RPMI8226 (cell line): ENCODE measurements around the gene FBRSL1.

Experiments
- DNase-seq: peaks from one replicate; pipeline ENCODE4 v3.0.0-alpha.2; 2015

The FBRSL1 gene

DNA sequence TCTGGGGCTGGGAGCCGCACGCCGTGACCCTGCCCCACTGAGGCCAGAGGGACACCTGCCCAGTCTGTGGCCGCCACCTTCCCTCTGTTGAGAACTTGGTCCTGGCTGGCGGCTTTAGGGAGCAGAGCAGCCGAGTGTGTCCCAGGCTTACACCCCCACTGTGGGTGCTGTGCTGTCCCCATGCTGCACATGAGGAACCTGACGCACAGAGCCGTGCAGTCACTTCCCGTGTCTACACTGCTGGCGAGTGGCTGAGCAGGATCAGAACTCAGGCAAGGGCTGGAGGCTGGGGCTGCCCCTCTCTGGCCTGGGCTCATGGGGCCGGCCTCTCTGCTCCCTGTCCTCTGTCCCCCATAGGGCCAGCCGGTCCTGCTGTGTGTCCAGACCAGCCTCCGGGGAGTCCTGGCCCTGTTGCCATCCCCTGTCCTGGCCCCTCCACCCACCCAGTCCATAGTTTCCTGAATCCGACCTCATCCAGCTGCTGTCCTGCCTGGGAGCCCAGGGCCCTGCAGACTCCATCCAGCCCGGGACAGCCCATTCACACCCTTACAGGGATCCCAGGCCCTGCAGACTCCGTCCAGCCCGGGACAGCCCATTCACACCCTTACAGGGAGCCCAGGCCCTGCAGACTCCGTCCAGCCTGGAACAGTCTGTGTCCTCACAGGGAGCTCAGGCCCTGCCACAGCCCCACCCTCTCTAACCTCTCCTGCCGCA is 10.3 kb downstream of the FBRSL1 start:
- DNase-seq = no peak

DNA sequence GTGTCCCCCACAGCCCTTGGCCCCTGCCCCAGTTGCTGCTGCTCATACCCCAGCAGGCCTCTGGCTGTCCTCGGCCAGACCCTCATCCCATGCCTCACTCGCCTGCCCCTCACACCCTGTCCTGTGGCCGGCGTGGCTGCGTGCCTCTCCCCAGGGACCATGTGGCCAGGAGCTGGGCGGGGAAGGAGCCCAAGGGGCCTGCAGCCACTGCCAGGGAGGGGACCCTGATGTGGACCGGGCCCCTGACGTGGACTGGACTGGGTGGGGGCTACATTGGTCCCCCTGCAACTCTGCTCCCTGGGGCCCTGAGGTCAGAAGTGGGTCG is 10.9 kb downstream of the FBRSL1 start:
- no peak for DNase-seq

DNA sequence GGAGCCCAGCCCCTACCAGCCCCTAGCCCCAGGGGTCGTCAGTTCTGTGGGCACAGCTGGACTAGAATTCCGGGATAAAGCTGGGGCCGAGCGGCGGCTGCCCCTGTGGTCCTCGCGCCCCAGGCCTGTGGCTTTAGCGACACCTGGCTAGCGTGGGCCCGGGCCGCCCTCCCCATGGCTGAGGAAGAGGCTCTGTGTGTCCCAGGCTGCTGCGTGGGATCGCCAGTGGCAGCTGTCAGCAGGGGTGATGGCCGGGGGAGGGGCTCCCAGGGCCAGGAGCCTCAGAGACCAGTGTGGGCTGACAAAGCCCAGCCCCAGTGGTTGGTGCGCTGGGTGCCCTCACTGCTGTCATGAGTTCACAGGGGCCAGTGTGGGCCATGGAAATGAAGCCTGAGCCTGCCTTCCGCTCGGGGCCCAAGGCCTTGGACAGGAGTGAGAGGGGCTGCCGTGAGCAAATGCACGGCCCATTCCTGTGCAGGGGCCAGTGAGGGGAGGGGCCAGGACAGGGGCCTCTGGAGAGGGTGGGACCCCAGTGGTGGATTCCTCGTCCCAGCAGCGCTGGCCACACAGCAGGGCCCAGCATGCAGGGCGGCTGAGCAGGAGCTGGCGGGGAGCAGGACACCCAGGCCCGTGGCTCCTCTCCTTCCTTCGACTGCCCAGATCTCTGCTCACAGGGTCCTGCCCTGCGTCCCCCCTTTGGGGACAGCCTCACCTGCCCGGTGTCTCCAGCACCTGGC is 11.4 kb downstream of the FBRSL1 start:
- DNase-seq = no peak

DNA sequence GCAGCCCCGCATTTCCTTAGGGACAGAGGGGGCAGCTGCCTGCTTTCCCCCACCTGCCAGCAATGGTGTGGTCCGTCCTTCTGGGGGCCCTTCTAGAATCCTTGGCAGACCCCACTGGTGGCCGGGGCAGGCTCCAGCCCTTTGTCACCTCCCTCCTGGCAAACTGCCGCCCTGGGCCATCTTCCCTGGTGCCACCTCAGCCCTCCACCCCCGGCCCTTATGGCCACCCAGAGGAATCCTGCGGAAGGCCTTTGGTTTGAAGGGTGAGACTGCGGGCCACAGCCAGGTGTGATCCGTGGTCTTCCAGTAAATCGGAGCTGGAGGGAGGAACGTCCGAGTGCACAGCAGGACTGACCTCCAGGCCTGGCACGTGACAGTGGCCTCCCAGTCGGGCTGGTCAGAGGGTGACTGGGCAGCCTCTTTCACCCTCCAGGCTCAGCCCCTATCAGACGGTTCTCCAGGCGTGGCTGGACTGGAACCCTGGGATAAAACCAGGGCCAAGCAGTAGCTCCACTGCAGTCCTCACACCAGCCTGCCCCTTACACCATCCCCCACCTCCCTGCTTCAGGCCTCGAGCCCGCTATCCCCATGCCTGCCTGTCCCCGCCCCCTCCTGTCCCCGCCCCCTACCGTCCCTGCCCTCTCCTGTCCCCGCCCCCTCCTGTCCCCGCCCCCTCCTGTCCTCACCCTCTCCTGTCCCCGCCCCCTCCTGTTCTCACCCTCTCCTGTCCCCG is 12.4 kb downstream of the FBRSL1 start:
- DNase-seq = no peak

DNA sequence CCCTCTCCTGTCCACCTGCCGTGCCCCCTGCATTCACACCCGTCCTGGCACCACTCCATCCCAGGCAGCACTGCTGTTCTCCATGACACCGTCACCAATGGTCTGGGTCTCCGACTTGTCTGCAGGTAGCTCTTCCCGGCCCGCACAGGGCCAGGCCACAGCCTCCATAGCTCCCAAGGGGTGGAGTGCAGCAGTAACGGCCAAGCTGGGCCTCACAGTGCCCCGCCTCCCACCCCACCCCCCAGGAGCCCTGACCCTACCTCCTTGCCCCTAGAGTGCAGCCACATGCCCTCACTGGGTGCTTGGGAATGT is 12.9 kb downstream of the FBRSL1 start:
- DNase-seq = no peak

DNA sequence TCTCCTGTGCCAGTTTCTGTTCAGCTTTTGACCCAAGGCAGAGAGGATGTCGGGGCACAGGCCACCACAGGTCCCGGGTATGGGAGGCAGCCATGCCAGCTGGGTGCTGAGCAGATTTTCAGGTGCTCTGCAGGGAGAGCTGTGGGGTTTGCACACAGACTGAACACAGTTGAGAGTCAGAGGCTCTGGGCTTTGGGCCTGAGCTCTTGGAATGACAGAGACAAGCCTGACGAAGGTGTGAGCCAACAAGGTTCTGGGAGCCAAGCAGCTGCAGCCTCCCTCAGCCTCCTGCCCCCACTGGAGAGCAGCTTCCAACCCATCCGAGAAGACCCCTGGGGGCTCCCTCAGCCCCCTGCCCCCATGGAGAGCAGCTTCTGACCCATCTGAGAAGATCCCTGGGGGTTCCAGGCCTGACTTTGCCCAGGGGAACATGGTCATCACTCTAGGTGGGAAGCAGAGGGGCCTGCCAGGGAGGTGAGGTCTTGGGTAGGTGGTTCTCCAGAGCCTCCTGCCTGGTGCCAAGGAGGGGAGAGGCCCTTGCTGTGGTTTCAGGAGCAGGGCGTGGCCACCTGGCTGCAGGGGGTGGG is 13.8 kb downstream of the FBRSL1 start:
- no peak for DNase-seq

DNA sequence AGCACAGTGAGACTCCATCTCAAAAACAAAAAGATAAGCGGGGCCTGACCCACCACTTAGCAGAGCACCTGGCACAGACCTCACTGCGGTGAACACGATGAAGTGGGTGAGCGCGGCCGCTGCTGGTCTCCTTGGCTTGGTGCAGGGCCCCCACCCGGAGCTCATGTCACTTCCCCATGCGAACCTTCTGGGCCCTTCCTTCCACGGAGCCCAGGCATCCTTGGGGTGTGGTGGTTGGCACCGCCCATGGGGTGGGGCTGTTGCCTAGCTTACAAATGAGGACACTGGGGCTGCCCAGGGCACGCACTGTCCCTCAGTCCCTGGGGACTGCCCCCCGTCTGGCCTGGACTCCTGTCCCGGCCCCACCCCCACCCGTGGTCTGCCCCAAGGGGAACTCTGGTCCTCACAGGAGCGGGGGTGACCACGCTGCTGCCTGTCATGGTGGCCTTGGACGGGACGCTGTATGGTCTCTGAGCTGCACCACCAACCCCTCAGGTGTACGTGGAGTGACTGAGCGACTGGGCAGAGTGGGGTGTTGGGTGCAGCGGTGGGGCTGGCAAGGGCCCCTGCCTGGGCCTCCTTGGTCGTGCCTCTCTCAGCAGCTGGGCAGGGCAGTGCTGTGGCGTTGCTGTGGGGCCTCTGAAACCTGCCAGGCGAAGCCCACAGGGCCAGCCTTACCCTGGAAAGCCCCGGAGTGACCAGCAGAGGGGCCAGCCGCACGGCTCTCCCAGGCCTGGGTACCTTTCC is 15.3 kb downstream of the FBRSL1 start:
- DNase-seq = no peak

DNA sequence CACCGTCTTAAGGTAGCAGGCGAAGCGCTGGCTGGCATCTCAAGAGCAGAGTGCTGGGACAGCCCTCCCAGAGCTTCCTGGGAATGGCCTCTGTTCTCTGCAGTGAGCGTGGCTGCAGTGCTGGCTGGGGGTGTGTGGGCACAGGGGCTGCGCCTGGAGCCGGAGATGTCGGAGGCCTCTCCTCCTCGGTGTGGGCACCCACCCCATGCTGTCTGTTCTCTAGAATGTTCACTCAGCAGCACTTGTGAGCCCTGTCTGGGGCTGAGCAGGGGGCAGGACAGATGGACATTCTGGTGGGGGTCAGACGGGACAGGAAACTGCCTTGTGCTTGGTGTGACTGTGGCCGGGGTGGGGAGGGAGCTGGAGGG is 15.9 kb downstream of the FBRSL1 start:
- no peak for DNase-seq

DNA sequence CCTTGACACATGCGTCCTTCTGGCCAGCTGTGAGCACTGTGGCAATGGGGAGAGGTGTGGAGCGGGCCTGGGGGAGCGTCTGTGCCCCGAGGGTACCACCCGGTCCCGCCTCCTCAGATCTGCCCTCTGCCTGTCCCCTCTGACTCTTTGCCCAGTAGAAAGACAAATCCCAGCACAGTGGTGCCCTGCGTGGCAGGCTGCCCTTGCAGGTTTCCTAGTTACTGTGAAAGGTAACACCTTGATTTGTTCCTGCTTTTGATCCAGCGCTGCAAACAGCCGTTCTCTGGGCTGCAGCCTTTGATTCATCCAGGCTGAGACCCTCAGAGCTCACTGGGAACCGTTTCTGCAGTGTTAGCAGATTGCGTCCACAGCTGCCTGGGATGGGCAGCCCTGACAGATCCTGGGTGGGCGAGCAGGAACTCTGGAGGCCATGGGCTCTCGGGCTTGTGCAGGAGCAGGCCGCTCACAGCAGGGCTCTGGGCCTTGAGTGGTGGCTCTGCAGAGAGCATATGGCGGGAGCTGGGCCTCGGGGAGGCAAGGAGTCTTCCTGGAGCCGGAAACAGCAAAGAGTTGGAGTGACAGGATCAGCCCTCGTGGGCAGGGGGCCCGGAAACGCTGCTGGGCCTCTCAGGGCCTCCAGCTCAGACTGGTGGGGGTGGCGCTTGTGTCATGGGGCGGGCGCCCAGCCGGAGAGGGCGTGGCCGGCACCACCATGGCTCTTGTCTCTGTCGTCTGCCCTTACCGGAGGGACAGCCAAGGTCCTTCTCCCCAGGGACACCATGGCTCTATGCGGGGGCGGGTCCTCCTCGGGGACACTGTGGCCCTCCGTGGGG is 16.6 kb downstream of the FBRSL1 start:
- DNase-seq = no peak

DNA sequence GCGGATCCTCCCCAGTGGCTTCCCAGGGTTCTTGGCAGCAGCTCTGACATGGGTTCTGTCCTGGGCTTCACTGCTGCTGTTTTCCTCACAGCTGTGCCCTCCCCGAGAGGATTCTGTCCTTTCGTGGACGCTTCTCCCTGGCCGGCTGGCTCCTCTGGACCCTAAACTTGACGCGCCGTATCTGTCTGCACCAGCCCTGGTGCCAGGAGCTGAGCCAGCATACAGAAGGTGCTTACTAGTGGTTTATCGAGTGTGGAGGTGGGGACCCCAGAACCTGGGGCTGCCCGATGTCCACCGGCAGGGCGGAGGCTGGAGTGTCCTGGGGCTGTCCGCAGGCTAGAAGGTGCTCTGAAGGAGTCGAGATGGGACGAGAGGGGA is 17.2 kb downstream of the FBRSL1 start:
- no peak for DNase-seq

DNA sequence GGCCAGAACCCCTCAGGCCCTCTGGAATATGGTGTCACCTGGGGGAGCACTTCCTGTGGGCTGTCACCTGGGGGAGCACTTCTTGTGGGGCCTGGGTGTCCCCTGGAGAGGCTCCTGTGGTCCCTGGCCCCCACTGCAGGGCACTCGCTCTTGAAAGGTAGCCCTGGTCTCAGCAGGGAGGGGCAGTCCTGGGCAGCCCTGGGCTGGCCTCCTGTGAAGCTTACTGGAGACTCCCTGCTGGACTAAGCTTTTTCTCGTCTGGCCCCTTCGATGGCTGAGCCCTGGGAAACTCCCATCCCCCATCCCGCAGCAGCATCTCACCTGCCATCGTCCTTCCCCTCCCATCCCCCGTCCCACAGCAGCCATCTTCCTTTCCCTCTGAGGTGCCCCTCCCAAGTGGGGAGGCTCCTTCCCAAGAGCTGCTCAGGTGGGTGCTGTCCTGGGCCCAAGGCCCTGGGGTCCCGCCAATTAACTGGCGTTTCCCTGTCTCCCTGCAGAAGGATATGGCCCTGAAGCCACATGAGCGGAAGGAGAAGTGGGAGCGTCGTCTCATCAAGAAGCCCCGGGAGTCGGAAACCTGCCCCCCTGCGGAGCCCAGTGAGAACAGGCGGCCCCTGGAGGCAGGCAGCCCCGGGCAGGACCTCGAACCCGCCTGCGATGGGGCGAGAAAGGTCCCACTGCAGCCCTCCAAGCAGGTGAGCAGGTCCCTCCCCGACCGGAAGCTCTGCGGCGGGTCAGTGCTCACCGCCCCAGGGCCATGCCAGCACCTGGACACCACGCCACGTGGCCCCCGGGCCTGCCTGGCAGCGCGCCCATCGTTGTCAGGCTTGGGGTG is 17.9 kb downstream of the FBRSL1 start:
- no peak for DNase-seq

DNA sequence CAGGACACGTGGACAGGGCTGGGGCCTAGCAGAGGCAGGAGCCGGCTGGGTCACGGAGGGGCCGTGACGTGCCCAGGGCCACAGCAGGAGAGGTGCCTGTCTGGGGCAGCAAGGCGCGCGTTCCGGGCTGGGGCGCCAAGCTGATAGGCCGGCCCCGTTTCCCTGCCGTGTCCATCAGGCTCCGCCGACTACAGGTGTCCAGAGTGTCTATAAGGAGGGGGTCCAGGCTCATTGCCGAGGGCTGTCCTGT is 18.5 kb downstream of the FBRSL1 start:
- no peak for DNase-seq

DNA sequence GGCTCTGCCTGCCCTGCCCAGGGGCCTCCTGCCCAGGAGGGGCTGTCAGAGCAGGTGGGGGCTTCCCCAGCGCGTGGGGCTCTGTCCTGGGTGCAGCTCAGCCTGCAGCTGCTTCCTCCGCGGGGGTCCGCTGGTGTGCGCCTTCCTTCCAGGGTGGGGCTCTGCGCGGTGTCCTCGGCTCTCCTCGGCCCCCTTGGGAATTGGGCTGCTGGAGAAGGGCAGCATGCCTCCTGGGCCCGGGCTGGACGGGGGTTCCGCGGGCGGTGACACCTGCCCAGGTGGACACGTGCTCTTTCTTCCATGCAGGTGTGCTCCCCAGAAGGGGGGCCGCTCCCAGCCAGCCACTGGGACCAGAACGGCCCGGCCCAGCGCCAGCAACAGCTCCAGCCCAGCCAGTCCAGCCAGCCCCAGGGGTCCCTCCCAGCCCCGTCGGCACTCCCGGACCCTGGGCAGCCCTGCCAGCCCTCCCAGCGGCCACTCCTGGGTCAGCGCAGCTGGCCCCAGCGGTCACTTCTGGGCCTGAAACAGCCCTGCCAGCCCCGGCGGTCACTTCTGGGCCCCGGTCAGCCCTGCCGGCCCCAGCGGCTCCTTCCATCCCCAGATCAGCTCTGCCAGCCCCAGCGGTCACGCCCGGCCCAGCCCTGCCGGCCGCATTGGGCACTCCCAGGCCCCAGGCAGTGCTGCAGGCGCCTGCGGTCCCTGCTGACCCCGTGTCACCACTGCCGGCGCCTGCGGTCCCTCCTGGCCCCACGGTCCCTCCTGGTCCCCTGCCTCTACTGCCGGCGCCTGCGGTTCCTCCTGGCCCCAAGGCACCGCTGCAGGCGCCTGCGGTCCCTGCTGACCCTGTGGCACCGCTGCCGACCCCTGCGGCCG is 19.1 kb downstream of the FBRSL1 start:
- no peak for DNase-seq

DNA sequence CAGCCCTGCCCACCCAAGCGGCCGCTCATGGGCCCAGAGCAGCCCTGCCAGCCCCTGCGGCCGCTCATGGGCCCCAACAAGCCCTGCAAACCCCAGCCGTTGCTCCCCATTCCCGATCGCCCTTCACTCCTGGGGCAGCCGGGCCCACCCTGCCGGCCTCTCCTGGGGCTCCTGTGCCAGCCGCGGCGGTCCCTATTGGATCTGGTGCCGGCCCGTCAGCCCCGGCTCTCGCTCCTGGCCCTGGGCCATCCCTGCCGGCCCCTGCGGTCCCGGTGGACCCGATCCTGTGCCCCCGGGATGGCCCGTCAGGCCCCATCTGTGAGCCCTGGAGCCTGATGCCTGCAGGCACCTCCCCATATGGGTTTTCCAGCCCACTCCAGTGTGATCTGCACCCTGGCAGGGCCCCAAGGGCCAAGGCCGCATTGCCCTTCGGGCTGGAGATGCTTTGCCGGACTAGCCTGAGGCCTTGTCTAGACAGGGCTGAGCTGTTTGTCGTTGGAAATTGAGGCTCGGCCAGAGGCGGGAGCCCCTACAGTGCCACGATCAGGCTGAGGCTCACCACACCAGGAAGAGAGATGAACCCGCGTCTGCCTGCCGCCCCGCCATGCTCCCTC is 20.3 kb downstream of the FBRSL1 start:
- no peak for DNase-seq

DNA sequence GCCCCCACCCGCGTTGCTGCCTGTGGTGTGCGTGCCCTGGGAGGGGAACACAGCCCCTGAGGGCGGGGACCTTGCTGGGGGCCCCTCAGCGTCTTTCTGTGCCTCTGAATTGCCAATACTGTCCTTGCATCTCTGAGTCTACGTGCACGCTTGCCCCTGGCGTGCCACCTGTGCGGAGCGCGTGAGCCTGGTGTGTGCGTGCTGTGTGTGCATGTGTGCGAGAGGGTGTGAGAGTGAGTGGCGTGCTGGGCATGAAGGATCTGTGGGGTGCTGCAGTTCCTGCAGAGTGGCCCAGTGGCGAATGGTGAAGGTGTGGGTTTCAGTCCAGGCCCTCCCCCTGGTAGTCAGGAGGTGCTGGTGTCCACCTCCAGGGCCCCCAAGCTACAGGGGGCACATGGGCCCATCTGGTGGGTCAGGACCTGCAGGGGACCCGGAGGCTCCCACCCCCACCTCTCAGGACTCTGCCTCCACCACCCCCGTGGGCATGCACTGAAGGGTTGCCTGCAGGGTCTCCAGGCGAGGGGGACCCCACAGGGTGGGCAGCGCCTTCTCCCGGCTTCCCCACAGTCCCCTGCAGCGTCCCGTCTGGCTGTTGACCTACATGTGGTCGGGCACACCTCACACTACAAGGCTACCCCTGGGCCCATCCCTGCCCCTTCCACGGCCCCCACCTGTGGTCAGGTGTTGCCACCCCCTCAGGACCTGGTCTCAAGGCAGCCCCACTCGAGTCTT is 21.0 kb downstream of the FBRSL1 start:
- DNase-seq = no peak

DNA sequence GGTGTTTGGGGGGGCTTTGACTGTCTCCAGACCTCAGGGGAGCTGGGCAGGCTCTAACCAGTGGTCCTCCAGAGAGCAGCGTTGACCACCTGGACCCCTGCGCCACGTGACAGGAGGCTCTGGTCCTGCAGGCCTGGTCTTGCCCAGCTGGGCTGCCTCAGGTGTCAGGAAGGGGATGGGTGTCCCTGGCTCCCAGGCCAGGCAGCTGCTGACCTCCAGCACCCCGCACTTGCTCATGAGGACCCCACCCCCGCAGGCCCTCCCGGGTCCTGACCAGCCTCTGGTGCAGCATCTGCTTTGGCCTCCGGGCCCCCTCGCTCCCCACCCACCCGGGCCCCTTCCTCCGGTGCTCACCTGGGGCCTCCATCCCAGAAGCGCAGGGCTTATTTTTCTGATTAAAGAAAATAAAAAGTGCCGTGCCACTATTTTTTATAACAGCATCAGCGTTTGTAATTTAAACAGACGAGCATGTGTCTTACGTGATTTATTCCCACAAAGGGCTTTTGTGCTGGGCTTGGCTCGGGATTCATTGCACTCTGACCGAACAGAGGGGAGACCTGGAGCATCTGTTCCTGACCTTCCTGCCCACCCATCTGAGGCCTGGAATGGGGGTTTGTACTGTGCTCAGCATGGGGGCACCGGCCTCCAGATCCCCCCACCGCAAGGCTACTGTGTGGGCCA is 21.7 kb downstream of the FBRSL1 start:
- no peak for DNase-seq

DNA sequence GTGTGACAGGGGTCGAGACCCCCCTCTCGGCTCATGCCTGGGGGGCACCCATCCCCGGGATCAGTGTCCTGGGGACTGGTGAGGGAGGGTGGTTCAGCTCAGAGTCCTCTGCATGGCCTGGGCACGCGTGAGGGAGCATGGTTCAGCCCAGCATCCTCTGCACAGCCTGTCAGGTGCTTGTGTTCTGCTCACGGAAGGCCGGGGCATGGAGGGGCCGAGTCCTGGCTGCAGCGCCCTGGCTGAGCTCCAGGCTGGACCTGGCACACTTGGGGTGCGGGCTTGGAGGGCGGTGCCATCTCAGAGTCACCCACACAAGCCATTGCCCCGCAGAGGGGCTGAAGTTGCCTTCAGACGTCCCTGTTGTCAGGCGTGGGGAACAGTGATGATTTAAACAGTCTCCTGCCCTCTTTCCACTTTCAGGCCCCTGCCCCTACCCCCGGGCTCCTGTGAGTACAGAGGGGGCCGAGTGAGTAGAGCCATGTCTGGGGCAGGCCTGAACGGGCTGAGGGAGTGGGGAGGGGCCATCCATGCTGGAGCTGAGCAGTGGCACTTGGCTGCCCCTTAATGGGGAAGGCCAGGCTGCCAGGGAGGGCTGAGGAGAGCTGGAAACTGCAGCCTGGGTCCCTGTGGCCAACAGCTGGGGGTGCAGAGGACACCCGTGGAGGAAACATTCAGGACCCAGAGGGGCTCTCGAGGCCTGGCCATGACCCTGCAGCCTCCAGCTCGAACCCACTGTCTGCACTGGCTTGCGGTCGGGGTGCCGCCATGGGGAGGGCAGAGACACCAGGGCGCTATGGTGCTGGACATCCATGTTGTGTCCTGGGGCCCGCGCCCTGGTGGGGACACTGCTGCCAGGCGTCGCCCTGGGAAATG is 22.5 kb downstream of the FBRSL1 start:
- DNase-seq = no peak

DNA sequence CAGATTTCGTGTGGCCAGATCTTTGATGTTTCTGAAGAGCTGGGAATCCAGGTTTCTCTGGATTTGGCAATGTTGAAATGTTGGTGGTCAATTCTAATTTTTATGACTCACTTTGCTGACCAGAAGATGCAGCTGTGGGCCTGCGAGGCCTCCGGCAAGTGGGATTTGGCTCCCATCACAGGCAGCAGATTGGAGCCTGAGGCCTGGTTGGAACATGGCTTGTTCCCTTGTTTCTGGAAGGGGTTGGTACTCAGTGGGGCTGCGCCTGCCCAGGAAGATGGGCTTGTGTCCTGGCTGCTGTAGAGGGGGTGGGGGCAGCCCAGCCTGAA is 23.1 kb downstream of the FBRSL1 start:
- DNase-seq = no peak
